HG03342 (cell line): Measurements from ENCODE around the gene GTF3C4.

Experiments used
- ATAC-seq: cut with Tn5 transposase; IDR thresholded peaks from one replicate; pipeline ENCODE4 v1.9.1; 2021; ENCODE audit warnings: mild to moderate bottlenecking, moderate library complexity; ENCODE audit not compliant: unreplicated experiment

Gene GTF3C4

DNA sequence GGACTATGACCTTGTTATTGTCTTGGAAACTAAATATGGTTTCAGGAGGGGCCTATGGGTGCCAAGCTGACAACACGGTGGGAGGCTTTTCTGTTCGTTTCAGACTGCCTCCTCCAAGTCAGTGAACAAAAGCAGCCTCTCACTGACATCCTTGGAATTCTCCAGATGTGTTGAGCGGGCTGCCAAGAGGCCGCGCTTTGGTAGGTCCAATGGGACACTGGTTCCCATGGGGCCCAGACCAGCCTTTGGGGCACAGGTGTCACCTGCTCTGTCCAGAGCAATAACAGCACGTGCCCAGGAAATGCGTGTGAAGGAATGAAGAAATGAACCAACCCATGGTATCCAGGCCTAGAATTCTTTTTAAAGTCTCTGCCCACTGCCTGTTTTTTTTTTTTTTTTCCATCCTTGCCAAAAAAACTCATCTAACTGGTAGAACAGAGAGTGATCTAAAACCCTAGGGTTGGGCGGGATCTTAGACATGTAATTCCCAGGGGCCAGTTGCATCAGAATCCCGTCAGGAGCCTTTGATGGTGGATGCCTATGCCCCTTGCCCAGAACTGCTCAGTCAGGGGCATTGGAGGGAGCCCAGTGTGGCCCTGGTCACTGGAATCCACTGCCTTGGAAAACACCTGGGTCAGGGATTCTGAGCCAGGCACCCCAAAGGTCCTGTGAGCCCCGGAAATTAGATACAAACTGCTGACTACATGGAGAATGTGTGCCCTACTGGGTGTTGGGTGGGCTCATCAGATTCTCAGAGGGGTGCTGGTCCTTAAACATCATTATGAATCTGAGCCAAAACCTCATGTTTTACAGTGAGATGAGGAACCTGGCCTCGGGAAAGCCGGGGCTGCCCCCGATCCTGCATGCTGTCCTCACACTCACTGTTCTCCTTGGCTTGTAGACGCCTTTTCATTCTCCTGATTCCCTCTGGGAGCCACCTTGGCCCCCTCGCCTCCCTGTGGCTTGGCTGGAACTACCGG is 60.1 kb downstream of the GTF3C4 start:
- ATAC-seq, result no peak

DNA sequence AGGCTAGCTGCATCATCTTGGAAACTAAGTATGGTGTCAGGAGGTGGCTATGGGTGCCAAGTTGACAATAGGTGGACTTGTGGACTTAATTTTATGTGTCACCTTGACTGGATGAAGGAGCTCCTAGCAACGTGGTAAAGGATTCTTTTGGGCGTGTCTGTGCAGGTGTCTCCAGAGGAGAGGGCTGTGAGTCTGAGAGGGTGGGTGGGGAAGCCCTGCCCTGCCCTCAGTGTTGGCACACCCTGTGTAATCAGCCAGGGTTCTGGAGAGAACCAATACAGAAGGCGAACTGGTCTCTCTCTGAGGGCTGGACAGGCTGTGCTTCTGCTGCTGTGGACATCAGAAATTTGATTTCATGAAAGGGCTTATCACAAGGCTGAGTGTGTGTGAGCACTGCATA is 61.0 kb downstream of the GTF3C4 start:
- no peak for ATAC-seq

DNA sequence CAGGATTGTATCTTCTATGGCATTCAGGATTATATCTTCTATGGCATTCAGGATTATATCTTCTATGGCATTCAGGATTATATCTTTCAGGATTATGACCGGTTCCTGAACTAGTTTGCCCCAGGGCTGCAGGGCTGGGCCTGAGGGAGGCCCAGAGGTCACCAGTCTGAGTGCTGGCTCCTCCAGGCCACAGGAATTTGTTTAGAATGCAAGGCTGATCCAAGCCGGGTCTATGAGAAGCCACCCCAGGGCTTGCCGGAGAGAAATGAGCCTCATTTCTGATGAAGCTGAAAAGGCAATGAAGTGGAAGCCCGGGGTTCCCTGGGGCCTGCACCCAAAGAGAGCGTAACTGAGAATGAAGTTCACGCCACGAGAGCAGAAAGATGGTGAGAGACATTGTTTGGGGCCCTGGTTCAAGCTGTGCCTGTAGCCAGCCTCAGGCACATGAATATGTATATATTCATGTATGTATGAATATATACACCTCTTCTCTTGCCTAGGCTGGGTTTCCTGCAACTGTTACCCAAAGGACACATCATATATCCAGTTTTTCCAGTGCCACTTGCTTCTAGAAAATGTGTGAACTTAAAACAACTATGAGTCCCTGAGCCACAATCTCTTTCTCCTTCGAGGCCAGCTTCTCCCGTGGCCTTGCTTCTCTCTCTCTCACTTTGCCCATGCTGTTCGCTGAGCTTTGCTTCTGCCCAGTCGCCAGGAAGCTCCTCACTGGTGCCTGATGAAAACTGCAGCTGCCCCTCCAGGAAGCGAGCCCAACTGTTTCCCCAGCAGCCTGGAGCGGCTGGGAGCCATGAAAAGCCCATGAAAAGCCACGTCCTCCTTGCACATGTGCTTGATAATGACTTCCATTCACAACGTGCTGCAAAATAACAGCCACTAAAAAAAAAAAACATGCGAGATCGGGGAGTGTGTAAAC is 62.3 kb downstream of the GTF3C4 start:
- no peak for ATAC-seq

DNA sequence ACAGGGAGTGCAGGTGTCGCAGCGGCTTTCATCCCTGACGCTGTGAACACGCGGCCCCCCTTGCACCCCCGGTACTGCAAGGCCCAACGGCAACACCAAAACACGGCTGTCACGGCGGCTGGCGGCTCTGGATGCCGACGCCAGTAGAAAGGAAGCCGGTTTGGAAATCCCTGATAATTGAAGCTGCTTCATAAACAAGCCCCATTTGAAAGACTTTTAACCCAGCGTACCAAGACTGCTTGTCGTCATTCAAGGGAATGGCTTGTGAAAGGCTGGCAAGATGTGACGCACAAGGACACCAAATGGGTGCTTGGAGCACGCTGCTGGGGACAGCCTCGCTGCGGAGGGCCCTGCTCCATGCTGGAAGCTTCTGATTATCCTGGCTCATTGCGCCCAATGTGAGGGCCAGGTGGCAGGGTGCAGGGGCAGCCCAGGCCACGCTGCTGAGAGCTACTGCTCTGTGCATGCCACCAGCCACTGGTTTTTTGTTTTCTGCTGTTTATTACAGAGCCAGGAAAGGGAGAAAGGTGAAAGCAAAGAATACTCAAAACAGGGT is 63.1 kb downstream of the GTF3C4 start:
- no peak for ATAC-seq

DNA sequence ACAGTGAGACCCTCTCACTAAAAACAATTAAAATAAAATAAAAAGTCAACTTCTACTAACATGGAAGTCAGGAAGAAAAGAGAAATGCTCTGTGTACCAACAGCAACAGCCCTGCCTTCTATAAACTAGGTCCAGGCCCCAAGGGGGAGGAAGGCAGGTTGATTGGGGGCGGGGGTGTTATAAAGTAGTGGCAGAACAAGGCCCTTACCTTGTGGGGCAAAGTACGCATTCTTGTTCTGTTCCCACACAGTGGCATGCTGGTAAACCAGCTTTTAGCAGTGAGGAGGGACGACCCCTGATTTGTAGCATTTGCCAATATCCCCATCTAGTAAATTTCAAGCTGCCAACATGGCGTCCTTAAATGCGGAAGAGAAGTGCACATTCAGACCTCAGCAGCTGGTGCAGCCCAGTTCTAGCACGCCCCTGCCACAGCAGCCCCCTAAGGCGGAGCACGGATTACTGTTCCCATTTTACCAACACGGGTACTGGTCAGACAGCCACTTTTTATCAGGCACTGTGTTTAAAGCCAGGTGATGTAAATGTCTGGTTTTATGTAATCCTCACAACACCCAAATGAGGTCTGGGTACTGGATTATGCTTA is 69.5 kb downstream of the GTF3C4 start:
- no peak for ATAC-seq

DNA sequence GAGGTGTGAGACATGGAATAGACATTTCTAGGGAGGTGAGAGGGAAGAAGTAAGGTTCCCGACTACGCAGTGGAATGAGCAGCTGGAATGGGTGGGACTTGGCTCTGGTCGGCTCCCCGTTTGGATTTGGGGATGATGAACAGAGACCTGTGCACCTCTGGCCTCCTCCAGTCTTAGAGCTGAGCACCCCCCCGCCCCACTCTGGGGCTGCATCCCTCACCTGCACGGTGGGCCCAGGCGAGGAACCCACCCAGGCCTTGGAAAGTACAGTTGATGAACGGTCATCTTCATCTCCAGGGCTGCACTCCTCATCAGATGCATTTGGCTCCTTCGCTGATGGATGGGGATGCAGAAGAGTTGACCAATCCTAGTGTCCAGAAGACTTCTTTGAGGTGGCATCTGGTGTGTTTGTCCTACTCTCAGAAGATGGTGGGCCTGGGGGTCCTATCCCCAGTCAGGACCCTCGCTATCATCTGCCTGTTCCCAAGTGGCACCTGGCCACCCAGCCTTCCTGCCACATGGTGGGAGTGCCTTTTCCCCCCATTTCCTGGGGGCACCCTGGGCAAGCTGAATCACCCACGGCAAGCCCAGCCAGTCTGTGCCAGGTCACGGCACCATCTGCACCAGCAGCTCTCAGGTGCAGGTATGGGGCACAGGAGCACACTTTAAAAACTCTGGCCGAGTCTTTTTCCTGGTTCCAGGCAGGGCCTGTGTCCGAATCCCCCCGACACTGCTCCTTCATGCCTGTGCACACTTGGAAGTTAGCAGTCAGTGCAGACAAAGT is 70.5 kb downstream of the GTF3C4 start:
- ATAC-seq, result no peak

DNA sequence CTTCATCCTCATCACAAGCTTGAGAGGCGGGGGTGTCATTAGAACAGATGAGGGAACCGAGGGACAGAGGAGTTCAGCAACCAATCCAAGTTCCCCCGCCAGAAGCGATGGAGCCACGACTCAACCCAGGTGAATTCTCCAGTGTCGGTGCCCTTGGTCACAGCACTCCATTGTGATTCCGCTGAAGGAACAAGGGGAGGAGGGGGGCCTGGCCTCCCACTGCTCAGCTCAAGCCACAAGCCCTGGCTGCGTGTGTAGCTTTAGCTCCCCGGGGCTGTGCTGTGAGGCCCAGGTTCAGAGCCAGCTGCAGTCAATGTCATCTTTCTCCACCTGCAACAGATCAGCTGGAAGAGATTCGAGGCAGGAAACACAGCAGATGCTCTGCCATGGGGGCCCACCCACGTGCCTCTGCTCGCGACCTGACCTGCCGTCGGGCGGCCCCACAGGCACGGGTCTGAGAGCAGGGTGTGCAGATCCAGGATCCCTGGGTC is 72.6 kb downstream of the GTF3C4 start:
- no peak for ATAC-seq

DNA sequence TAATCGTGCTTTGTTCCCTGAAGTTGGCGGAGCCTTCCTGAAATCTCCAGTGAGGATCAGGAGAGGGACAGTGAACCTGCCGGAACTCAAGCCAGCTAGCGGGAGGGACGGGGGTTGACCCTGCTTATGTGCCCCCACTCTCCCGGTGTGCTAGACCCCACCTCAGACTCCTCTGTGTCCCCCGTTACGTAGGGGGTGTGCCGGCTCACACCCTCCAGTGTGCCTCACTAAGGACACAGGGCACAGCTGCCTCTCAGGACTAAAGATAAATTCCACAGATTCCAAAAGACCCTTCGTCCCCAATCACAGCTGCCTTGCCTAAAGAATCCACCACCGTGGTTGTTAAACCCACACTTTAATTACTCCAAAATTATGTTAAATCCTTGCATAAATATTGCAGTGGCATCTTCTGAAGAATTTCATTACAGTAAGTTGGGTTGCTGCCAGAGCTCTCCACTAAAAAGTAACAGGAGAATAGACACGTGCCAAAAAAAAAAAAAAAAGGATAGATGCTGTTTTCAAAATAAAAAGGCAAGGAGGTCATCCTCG is 73.7 kb downstream of the GTF3C4 start:
- no peak for ATAC-seq
